Measurements from ENCODE around the gene SBF2. TPM values are rescaled to one million over a fixed set of nuclear protein-coding genes. Genes with fewer than 3 reads are reported as not detected.

The SBF2 gene
- total and polyA plus RNA-seq, 4 experiments from 2014 or later: 0.50 to 15.4 (median 10.2) TPM

DNA sequence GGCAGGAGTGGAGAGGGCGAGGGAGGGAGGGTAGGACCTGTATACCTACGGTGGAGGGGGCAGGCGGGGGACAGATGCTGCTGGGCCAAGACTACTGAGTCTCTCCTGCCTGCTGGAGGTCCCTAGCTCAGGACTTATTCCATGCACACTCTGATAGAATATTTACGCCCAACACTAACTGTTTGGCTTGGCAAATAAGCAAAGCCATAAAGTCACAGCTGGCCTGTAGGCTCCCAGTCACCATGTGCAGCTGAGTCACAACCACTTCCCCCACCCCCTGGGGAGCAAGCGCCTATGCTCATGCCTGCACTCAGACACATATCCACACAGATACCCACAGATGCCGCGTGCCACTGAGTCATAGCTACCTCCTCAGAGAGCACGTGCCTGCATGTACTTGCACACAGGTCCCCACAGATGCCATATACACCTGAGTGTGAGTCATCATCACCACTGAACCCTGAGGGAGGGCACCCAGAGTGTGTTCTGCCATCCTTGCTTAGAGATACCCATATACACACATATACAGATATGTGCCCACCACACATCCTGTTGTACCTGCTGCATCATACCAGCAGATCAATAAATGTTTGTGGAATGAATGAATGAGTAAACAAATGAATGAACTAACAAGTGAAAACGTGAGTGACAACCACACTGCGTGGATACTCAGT, 534.4 kb downstream of the SBF2 start:
- Histone ChIP-seq H3K9me3 (ENCODE audit: control insufficient read depth in 1 of 2, low read length in 2 of 2) (no peaks in the 10 kb centered on the region), H3K27me3 (ENCODE audit: insufficient read depth, low read length) (no peaks in the 10 kb centered on the region), H3K36me3 (ENCODE audit: insufficient read depth, low read length) (no peaks in the 10 kb centered on the region), H3K4me3 (ENCODE audit: low read length in 2 of 2) (no peak overlapping the region), H3K4me1 (ENCODE audit: insufficient read depth, low read length) (peaks cover 16% of the 10 kb centered on the region), H3K27ac (ENCODE audit: low read depth, low read length) (no peak overlapping the region)
- peaks cover 10 to 25% (median 17%) of the 10 kb centered on the region in 4 donors for H3K4me1 Mint-ChIP-seq
- intact Hi-C loops (cut with micrococcal nuclease): loop anchor here (1.0 to 2.0 kb wide), 2 partner anchors 103 to 299 kb away; partner anchors contain the start of gene ZNF143
- peak overlapping the region; percentile 78 to 92 (median 80) for H3K4me3 Mint-ChIP-seq
- CTCF ChIA-PET (ENCODE audit: partially characterized antibody): interaction anchor here (0.7 to 4.4 kb wide), 19 partner anchors 9 to 607 kb away, joined by 3 to 38 read pairs (median 4); partner anchors contain the start of gene ADM
- POLR2A ChIA-PET (ENCODE audit: partially characterized antibody): interaction anchor here (0.8 to 2.0 kb wide), 5 partner anchors 186 to 564 kb away, joined by 3 to 12 read pairs (median 3); partner anchors contain the start of gene WEE1
- no peaks in the 10 kb centered on the region for H3K27me3 Mint-ChIP-seq
- DNase-seq: peak; percentile 30 to 97 (median 52)
- H3K9me3 Mint-ChIP-seq: no peaks in the 10 kb centered on the region
- peaks cover 0 to 5% of the 10 kb centered on the region in 2 donors for H3K36me3 Mint-ChIP-seq
- H3K27ac Mint-ChIP-seq: peak overlapping the region in 6 of 7 donors; percentile 42 to 95 (median 76)

- CTCF ChIA-PET (ENCODE audit: partially characterized antibody): interaction anchor here (0.6 to 4.4 kb wide), 32 partner anchors 10 to 608 kb away, joined by 3 to 38 read pairs (median 4); partner anchors contain the start of gene ADM
- H3K4me1 Mint-ChIP-seq: peaks cover 10 to 25% (median 17%) of the 10 kb centered on the region in 4 donors
- POLR2A ChIA-PET (ENCODE audit: partially characterized antibody): interaction anchor here (0.9 to 2.0 kb wide), 8 partner anchors 146 to 565 kb away, joined by 3 to 12 read pairs (median 4); partner anchors contain the start of gene WEE1
- H3K36me3 ChIP-seq (ENCODE audit: insufficient read depth, low read length): no peaks in the 10 kb centered on the region
- intact Hi-C loops (cut with micrococcal nuclease): loop anchor here (1.0 to 2.0 kb wide), 7 partner anchors 103 to 564 kb away; partner anchors contain the start of genes WEE1 and ZNF143
- H3K27me3 Mint-ChIP-seq: no peaks in the 10 kb centered on the region
- peak; percentile 22 to 52 (median 36) for DNase-seq
- peak overlapping the region in 6 of 7 donors; percentile 58 to 95 (median 76) for H3K27ac Mint-ChIP-seq
- H3K9me3 ChIP-seq (ENCODE audit: control insufficient read depth in 1 of 2, low read length in 2 of 2): no peaks in the 10 kb centered on the region
- peak overlapping the region; percentile 44 to 75 for H3K4me3 ChIP-seq (ENCODE audit: low read length in 2 of 2)
- peak overlapping the region; percentile 78 to 92 (median 80) for H3K4me3 Mint-ChIP-seq
- H3K27ac ChIP-seq (ENCODE audit: low read depth, low read length): peak overlapping the region; percentile 60
- peaks cover 16% of the 10 kb centered on the region for H3K4me1 ChIP-seq (ENCODE audit: insufficient read depth, low read length)
- no peaks in the 10 kb centered on the region for H3K9me3 Mint-ChIP-seq
- H3K36me3 Mint-ChIP-seq: peaks cover 0 to 5% of the 10 kb centered on the region in 2 donors
- no peaks in the 10 kb centered on the region for H3K27me3 ChIP-seq (ENCODE audit: insufficient read depth, low read length)
Observed at GRCh38 chr11:9758637-9759518, 535.1 kb downstream of the SBF2 start.

GRCh38 chr11:9757809-9758636, 536.0 kb downstream of the SBF2 start:
- peaks cover 16% of the 10 kb centered on the region for H3K4me1 ChIP-seq (ENCODE audit: insufficient read depth, low read length)
- peak overlapping the region; percentile 76 to 89 (median 84) for H3K4me3 Mint-ChIP-seq
- peak; percentile 90 to 93 (median 90) for DNase-seq
- H3K4me1 Mint-ChIP-seq: peaks cover 10 to 25% (median 17%) of the 10 kb centered on the region in 4 donors
- H3K27ac Mint-ChIP-seq: peak overlapping the region; percentile 85 to 91 (median 89)
- ChIA-PET CTCF (ENCODE audit: partially characterized antibody) (interaction anchor here (0.6 to 4.4 kb wide), 23 partner anchors 9 to 609 kb away, joined by 3 to 38 read pairs (median 5); partner anchors contain the start of gene ADM), POLR2A (ENCODE audit: partially characterized antibody) (interaction anchor here (0.6 to 2.0 kb wide), 6 partner anchors 145 to 550 kb away, joined by 3 to 12 read pairs (median 4); partner anchors contain the start of gene SBF2)
- peak overlapping the region; percentile 44 to 75 for H3K4me3 ChIP-seq (ENCODE audit: low read length in 2 of 2)
- peaks cover 0 to 5% of the 10 kb centered on the region in 2 donors for H3K36me3 Mint-ChIP-seq
- H3K36me3 ChIP-seq (ENCODE audit: insufficient read depth, low read length): no peaks in the 10 kb centered on the region
- H3K27me3 ChIP-seq (ENCODE audit: insufficient read depth, low read length): no peaks in the 10 kb centered on the region
- H3K27ac ChIP-seq (ENCODE audit: low read depth, low read length): peak overlapping the region; percentile 60
- no peaks in the 10 kb centered on the region for H3K9me3 ChIP-seq (ENCODE audit: control insufficient read depth in 1 of 2, low read length in 2 of 2)
- H3K27me3 Mint-ChIP-seq: no peaks in the 10 kb centered on the region
- no peaks in the 10 kb centered on the region for H3K9me3 Mint-ChIP-seq
- intact Hi-C loops (cut with micrococcal nuclease): loop anchor here (1.0 to 2.0 kb wide), 6 partner anchors 185 to 565 kb away; partner anchors contain the start of genes WEE1 and ZNF143

DNA sequence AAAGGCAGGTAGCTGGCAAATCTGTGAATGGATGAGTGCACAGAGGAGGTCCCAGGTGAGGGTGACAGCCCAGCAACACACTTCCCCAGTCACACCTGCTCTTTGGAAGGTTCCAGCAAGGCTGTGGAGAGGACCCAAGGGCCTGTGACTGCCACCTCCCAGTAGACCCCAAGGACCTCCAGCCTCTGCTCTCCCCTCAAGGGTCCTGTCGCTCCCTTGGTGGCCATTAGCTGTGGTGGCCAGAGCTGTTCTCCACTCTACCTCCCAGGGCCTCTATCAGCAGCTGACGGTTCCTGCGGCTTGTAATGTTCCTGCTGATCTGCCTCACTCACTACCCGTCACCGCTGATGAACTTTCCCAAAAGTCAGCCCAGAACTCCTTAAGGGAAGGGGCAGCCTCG, 537.1 kb downstream of the SBF2 start:
- no peaks in the 10 kb centered on the region for H3K27me3 ChIP-seq (ENCODE audit: insufficient read depth, low read length)
- intact Hi-C loops (cut with micrococcal nuclease): no loop called here
- peaks cover 16% of the 10 kb centered on the region for H3K4me1 ChIP-seq (ENCODE audit: insufficient read depth, low read length)
- H3K27me3 Mint-ChIP-seq: no peaks in the 10 kb centered on the region
- CTCF ChIA-PET (ENCODE audit: partially characterized antibody): no interaction called here
- H3K36me3 ChIP-seq (ENCODE audit: insufficient read depth, low read length): no peaks in the 10 kb centered on the region
- no peak for DNase-seq
- H3K4me3 ChIP-seq (ENCODE audit: low read length in 2 of 2): no peak overlapping the region
- no peak overlapping the region for H3K27ac ChIP-seq (ENCODE audit: low read depth, low read length)
- peak overlapping the region in 1 of 8 donors; percentile 89 for H3K4me3 Mint-ChIP-seq
- no peaks in the 10 kb centered on the region for H3K9me3 ChIP-seq (ENCODE audit: control insufficient read depth in 1 of 2, low read length in 2 of 2)
- peaks cover 0 to 5% of the 10 kb centered on the region in 2 donors for H3K36me3 Mint-ChIP-seq
- H3K27ac Mint-ChIP-seq: peak overlapping the region in 4 of 7 donors; percentile 7 to 89 (median 69)
- POLR2A ChIA-PET (ENCODE audit: partially characterized antibody): no interaction called here
- H3K4me1 Mint-ChIP-seq: peaks cover 10 to 25% (median 17%) of the 10 kb centered on the region in 4 donors
- no peaks in the 10 kb centered on the region for H3K9me3 Mint-ChIP-seq

- H3K36me3 ChIP-seq (ENCODE audit: insufficient read depth, low read length): no peaks in the 10 kb centered on the region
- H3K27ac Mint-ChIP-seq: peak overlapping the region in 4 of 7 donors; percentile 3 to 89 (median 54)
- H3K36me3 Mint-ChIP-seq: peaks cover 0 to 5% of the 10 kb centered on the region in 2 donors
- DNase-seq: no peak
- no peak overlapping the region for H3K4me3 ChIP-seq (ENCODE audit: low read length in 2 of 2)
- H3K9me3 ChIP-seq (ENCODE audit: control insufficient read depth in 1 of 2, low read length in 2 of 2): no peaks in the 10 kb centered on the region
- peak overlapping the region in 2 of 8 donors; percentile 35 to 49 for H3K4me3 Mint-ChIP-seq
- peaks cover 10 to 25% (median 17%) of the 10 kb centered on the region in 4 donors for H3K4me1 Mint-ChIP-seq
- no peaks in the 10 kb centered on the region for H3K27me3 Mint-ChIP-seq
- H3K27ac ChIP-seq (ENCODE audit: low read depth, low read length): no peak overlapping the region
- peaks cover 16% of the 10 kb centered on the region for H3K4me1 ChIP-seq (ENCODE audit: insufficient read depth, low read length)
- H3K9me3 Mint-ChIP-seq: no peaks in the 10 kb centered on the region
- POLR2A ChIA-PET (ENCODE audit: partially characterized antibody): no interaction called here
- intact Hi-C loops (cut with micrococcal nuclease): no loop called here
- CTCF ChIA-PET (ENCODE audit: partially characterized antibody): interaction anchor here (1.0 kb wide), 1 partner anchor 221 kb away, joined by 4 read pairs; no protein-coding TSS in a partner anchor
- H3K27me3 ChIP-seq (ENCODE audit: insufficient read depth, low read length): no peaks in the 10 kb centered on the region
Observed at GRCh38 chr11:9756461-9756860, 537.6 kb downstream of the SBF2 start.

DNA sequence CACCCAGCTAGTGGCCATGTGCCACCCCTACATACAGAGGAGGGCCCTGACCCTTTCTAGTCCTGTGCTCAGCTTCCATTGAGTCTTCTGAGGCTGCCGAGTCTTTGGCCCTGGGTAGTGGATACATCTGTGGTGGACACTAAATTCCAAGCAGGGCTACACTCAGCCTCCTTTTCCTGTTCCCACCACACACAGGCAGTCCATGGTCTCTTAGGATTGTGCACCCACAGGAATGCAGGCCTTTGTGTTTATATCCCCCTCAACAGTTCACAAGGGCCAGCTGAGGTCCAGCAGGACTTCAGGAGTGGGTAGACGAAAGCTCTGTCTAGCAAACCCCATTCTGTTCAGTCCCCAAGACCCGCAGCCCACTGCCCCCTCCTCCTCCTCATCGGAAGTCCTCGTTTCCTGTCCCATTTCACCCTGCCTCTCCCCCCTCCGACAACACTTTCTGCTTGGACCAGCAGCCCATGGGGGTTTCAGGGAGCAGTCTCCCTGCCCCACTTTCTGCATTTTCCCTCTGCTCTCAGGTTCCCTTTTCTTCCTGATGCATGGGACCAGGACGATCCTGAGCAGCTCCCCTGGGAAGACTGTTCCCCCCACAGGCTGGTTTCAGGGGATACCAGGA, 538.3 kb downstream of the SBF2 start:
- Histone ChIP-seq H3K4me1 (ENCODE audit: insufficient read depth, low read length) (peaks cover 16% of the 10 kb centered on the region), H3K27ac (ENCODE audit: low read depth, low read length) (no peak overlapping the region), H3K9me3 (ENCODE audit: control insufficient read depth in 1 of 2, low read length in 2 of 2) (no peaks in the 10 kb centered on the region), H3K27me3 (ENCODE audit: insufficient read depth, low read length) (no peaks in the 10 kb centered on the region), H3K4me3 (ENCODE audit: low read length in 2 of 2) (no peak overlapping the region), H3K36me3 (ENCODE audit: insufficient read depth, low read length) (no peaks in the 10 kb centered on the region)
- CTCF ChIA-PET (ENCODE audit: partially characterized antibody): interaction anchor here (1.0 to 1.5 kb wide), 2 partner anchors 220 to 549 kb away, joined by 4 read pairs; partner anchors contain the start of gene ADM
- peaks cover 10 to 25% (median 17%) of the 10 kb centered on the region in 4 donors for H3K4me1 Mint-ChIP-seq
- peak overlapping the region in 4 of 7 donors; percentile 11 to 89 (median 65) for H3K27ac Mint-ChIP-seq
- DNase-seq: no peak
- no peaks in the 10 kb centered on the region for H3K27me3 Mint-ChIP-seq
- intact Hi-C loops (cut with micrococcal nuclease): no loop called here
- no peaks in the 10 kb centered on the region for H3K9me3 Mint-ChIP-seq
- no peak overlapping the region for H3K4me3 Mint-ChIP-seq
- H3K36me3 Mint-ChIP-seq: peaks cover 0 to 5% of the 10 kb centered on the region in 2 donors
- POLR2A ChIA-PET (ENCODE audit: partially characterized antibody): interaction anchor here (1.1 kb wide), 1 partner anchor 552 kb away, joined by 4 read pairs; no protein-coding TSS in a partner anchor
